ENCODE results near the gene HSPB9. TPM values are rescaled to one million over a fixed set of nuclear protein-coding genes. Genes with fewer than 3 reads are reported as not detected.

Gene HSPB9
- polyA plus RNA-seq, 3 donors from 2014 or later: 0.11 TPM; not detected in 2

GRCh38 chr17:42119301-42119700, 3.3 kb upstream of the HSPB9 start:
- H3K36me3 Mint-ChIP-seq: peaks cover 0 to 9% (median 7%) of the 10 kb centered on the region in 3 donors
- no peaks in the 10 kb centered on the region for H3K9me3 Mint-ChIP-seq
- peaks cover 0 to 4% (median 2%) of the 10 kb centered on the region in 3 donors for H3K27me3 Mint-ChIP-seq (ENCODE audit: low read depth in 3 of 3)
- no peak overlapping the region for H3K27ac Mint-ChIP-seq
- DNase-seq: no peak
- peak overlapping the region in 1 of 5 donors; percentile 47 for H3K4me3 Mint-ChIP-seq
- peaks cover 20% of the 10 kb centered on the region in 2 donors for H3K4me1 Mint-ChIP-seq

- Mint-ChIP-seq H3K9me3 (no peaks in the 10 kb centered on the region), H3K36me3 (peaks cover 5 to 15% (median 7%) of the 10 kb centered on the region in 3 donors), H3K4me3 (peak overlapping the region; percentile 66 to 81 (median 70)), H3K27ac (peak overlapping the region in 1 of 6 donors; percentile 33), H3K27me3 (ENCODE audit: low read depth in 3 of 3) (peaks cover 0 to 6% (median 4%) of the 10 kb centered on the region in 3 donors), H3K4me1 (peaks cover 18 to 20% of the 10 kb centered on the region in 2 donors)
- no peak for DNase-seq
Observed at GRCh38 chr17:42120161-42120769, 2.3 kb upstream of the HSPB9 start.

- Mint-ChIP-seq H3K36me3 (peaks cover 5 to 19% (median 7%) of the 10 kb centered on the region in 3 donors), H3K27me3 (ENCODE audit: low read depth in 3 of 3) (peaks cover 0 to 6% (median 4%) of the 10 kb centered on the region in 3 donors), H3K4me1 (peaks cover 18 to 20% of the 10 kb centered on the region in 2 donors), H3K4me3 (peak within 1 kb of the TSS; percentile 67 to 81 (median 76)), H3K27ac (peak within 1 kb of the TSS in 3 of 6 donors; percentile 28 to 71 (median 40)), H3K9me3 (no peaks in the 10 kb centered on the region)
- peak; percentile 65 to 68 (median 68) for DNase-seq
Observed at GRCh38 chr17:42120770-42121769, 1.5 kb upstream of the HSPB9 start, which contains the start of gene KAT2A. Gene KAT2A, minus strand, starts transcription at chr17:42121367. Its CDS starts 63 bp downstream, at chr17:42121304.

DNA sequence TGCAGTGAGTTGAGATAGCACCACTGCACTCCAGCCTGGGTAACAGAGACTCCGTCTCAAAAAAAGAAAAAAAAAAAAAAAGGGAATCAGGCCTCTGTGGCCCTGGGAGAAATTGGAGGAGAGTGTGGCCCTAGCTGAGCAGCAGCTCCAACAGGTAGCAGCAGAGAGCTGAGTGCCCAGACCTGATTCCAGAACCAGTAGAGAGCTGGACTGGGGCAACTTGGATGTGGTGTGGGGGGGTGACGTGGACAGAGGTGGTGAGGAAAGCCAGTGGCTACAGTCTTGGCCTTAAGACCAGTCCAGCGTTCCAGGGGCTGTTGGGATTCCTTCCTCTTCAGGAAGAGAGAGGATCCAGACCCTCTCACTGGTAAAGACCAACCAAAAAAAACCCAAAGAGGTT, 1.7 kb downstream of the HSPB9 start:
- Mint-ChIP-seq H3K4me3 (no peak overlapping the region), H3K27ac (no peak overlapping the region), H3K36me3 (peaks cover 6 to 24% (median 17%) of the 10 kb centered on the region in 3 donors), H3K27me3 (ENCODE audit: low read depth in 3 of 3) (peaks cover 0 to 6% (median 6%) of the 10 kb centered on the region in 3 donors), H3K4me1 (peaks cover 6 to 12% of the 10 kb centered on the region in 2 donors), H3K9me3 (no peaks in the 10 kb centered on the region)
- no peak for DNase-seq

DNA sequence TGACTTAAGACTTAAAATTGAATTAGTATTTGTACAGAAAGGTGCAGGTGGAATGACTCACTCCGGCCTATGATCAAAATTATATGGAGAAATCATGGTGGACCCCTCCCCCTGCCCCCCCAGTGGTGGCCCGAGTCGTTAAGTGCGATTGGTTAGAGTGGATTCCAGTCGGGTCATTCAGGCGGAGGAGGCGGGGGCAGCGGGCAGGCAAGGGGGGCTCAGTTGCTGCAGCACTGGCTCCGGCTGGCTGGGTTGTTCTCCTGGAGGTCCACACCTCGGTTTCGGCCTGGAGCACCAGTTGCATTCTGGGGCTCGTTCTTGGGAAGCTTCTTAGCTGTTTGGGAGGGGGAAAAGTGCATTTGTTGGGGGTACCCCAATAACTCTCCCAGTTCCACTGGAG, 3.0 kb downstream of the HSPB9 start:
- no peak overlapping the region for H3K27ac Mint-ChIP-seq
- peaks cover 0 to 8% (median 3%) of the 10 kb centered on the region in 3 donors for H3K27me3 Mint-ChIP-seq (ENCODE audit: low read depth in 3 of 3)
- peaks cover 6 to 26% (median 17%) of the 10 kb centered on the region in 3 donors for H3K36me3 Mint-ChIP-seq
- H3K4me1 Mint-ChIP-seq: peaks cover 1 to 8% of the 10 kb centered on the region in 2 donors
- H3K9me3 Mint-ChIP-seq: no peaks in the 10 kb centered on the region
- DNase-seq: no peak
- no peak overlapping the region for H3K4me3 Mint-ChIP-seq

DNA sequence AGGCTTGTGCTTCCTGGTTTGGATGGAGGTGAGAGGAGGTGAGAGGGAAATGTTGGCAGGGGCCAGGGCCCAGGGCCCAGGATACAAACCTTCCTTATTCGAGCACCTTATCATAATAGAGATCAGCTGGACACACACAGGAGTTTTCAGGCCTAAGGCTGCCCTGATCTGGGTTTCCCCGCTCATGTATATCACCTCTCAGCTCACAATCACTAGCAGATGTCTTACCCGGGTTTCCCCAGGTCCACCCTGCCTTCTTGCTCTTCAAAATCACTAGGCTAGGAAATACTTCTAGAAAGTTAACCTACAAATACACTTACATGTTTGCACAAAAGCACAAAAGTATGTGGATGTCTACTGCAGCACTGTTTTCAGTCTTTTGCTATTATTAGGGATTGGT, 4.2 kb downstream of the HSPB9 start:
- H3K9me3 Mint-ChIP-seq: no peaks in the 10 kb centered on the region
- H3K27ac Mint-ChIP-seq: peak overlapping the region in 1 of 6 donors; percentile 30
- no peak for DNase-seq
- H3K27me3 Mint-ChIP-seq (ENCODE audit: low read depth in 3 of 3): peaks cover 0 to 8% (median 2%) of the 10 kb centered on the region in 3 donors
- H3K36me3 Mint-ChIP-seq: peaks cover 11 to 27% (median 21%) of the 10 kb centered on the region in 3 donors
- H3K4me3 Mint-ChIP-seq: no peak overlapping the region
- peaks cover 11 to 14% of the 10 kb centered on the region in 2 donors for H3K4me1 Mint-ChIP-seq

GRCh38 chr17:42127414-42127813, 4.8 kb downstream of the HSPB9 start:
- H3K4me1 Mint-ChIP-seq: peaks cover 14 to 20% of the 10 kb centered on the region in 2 donors
- no peaks in the 10 kb centered on the region for H3K9me3 Mint-ChIP-seq
- peaks cover 11 to 27% (median 21%) of the 10 kb centered on the region in 3 donors for H3K36me3 Mint-ChIP-seq
- H3K27me3 Mint-ChIP-seq (ENCODE audit: low read depth in 3 of 3): peaks cover 0 to 8% (median 2%) of the 10 kb centered on the region in 3 donors
- H3K4me3 Mint-ChIP-seq: no peak overlapping the region
- peak overlapping the region in 1 of 6 donors; percentile 30 for H3K27ac Mint-ChIP-seq
- no peak for DNase-seq

GRCh38 chr17:42129109-42129837, 6.7 kb downstream of the HSPB9 start:
- Mint-ChIP-seq H3K36me3 (peaks cover 11 to 27% (median 21%) of the 10 kb centered on the region in 3 donors), H3K4me1 (peaks cover 30 to 37% of the 10 kb centered on the region in 2 donors), H3K27me3 (ENCODE audit: low read depth in 3 of 3) (peaks cover 2 to 6% (median 2%) of the 10 kb centered on the region in 3 donors), H3K9me3 (no peaks in the 10 kb centered on the region), H3K4me3 (no peak overlapping the region), H3K27ac (peak overlapping the region in 1 of 6 donors; percentile 19)
- DNase-seq: no peak

DNA sequence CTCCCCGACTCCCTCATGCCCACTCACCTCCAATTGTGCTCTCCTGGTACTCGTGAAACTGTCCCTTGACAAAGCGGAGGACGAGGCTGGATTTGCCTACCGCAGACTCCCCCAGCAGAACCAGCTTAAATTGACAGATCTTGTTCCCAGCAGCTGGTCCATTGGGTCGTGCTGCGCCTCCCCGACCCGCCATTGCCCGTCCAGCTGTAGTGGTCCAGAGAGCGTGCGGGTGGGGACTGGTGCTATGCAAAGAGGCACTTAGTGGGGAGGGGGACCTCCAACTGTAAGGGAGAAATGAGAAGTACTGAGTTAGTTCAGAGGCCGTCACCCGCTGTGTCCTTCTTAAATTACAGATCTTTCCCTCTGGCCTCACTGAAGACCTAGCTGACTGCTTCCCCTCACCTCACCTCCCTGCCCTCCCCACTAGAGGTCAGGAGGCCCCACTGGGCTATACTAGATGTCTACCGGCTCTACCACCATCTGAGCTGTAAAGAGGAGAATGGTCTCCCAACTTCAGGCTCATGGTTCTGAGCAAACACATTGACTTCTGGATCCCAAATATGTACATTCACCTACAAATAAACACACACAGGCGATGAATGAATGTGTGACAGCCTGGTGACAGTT, 7.8 kb downstream of the HSPB9 start:
- Mint-ChIP-seq H3K9me3 (no peaks in the 10 kb centered on the region), H3K27ac (peak overlapping the region in 3 of 6 donors; percentile 22 to 55 (median 37)), H3K4me3 (no peak overlapping the region), H3K36me3 (peaks cover 11 to 20% (median 16%) of the 10 kb centered on the region in 3 donors), H3K4me1 (peaks cover 35 to 39% of the 10 kb centered on the region in 2 donors), H3K27me3 (ENCODE audit: low read depth in 3 of 3) (peaks cover 2 to 4% (median 2%) of the 10 kb centered on the region in 3 donors)
- DNase-seq: no peak

GRCh38 chr17:42131232-42131631, 8.6 kb downstream of the HSPB9 start:
- Mint-ChIP-seq H3K9me3 (no peaks in the 10 kb centered on the region), H3K4me1 (peaks cover 42 to 47% of the 10 kb centered on the region in 2 donors), H3K36me3 (peaks cover 11 to 16% (median 13%) of the 10 kb centered on the region in 3 donors), H3K27me3 (ENCODE audit: low read depth in 3 of 3) (peaks cover 2 to 4% (median 2%) of the 10 kb centered on the region in 3 donors), H3K4me3 (no peak overlapping the region), H3K27ac (peak overlapping the region in 5 of 6 donors; percentile 0 to 82 (median 13))
- DNase-seq: no peak

GRCh38 chr17:42131981-42132432, 9.4 kb downstream of the HSPB9 start:
- DNase-seq: no peak
- no peak overlapping the region for H3K4me3 Mint-ChIP-seq
- H3K36me3 Mint-ChIP-seq: peaks cover 9 to 13% (median 12%) of the 10 kb centered on the region in 3 donors
- H3K9me3 Mint-ChIP-seq: no peaks in the 10 kb centered on the region
- peaks cover 2 to 4% (median 2%) of the 10 kb centered on the region in 3 donors for H3K27me3 Mint-ChIP-seq (ENCODE audit: low read depth in 3 of 3)
- peaks cover 43 to 53% of the 10 kb centered on the region in 2 donors for H3K4me1 Mint-ChIP-seq
- H3K27ac Mint-ChIP-seq: peak overlapping the region in 3 of 6 donors; percentile 20 to 82 (median 35)

GRCh38 chr17:42132941-42133340, 10.3 kb downstream of the HSPB9 start:
- H3K4me3 Mint-ChIP-seq: peak overlapping the region; percentile 5 to 56 (median 45)
- peaks cover 4 to 11% (median 9%) of the 10 kb centered on the region in 3 donors for H3K36me3 Mint-ChIP-seq

More at GRCh38 chr17:42132941-42133340, 10.3 kb downstream of the HSPB9 start:
- H3K27me3 Mint-ChIP-seq (ENCODE audit: low read depth in 3 of 3): peaks cover 0 to 5% (median 2%) of the 10 kb centered on the region in 3 donors
- peaks cover 44 to 56% of the 10 kb centered on the region in 2 donors for H3K4me1 Mint-ChIP-seq
- DNase-seq: peak in 1 of 3 donors; percentile 24
- peak overlapping the region; percentile 62 to 84 (median 74) for H3K27ac Mint-ChIP-seq
- no peaks in the 10 kb centered on the region for H3K9me3 Mint-ChIP-seq

Data from immature natural killer cell (primary cell).